ENCODE results near the gene OAF.
"Not testable (repeated sequence)": the region's sequence is repeated elsewhere in the genome, so short reads cannot be mapped to it uniquely, and the experiment has no call there.

The OAF gene

GRCh38 chr11:120210626-120211521 is at the start of gene OAF:
OAF (plus strand) TSS chr11:120211032; CDS start chr11:120211280, 248 bp downstream.
- peak in 47 of 58 donors; percentile 13 to 78 (median 53) for DNase-seq

- no peak for DNase-seq
Observed at GRCh38 chr11:120167659-120168058, 43.2 kb upstream of the OAF start.

GRCh38 chr11:120168108-120168959 is 42.5 kb upstream of the OAF start:
- no peak for DNase-seq

- peak in 50 of 58 donors; percentile 35 to 85 (median 73) for DNase-seq
Observed at GRCh38 chr11:120168960-120169681, 41.7 kb upstream of the OAF start.

GRCh38 chr11:120169981-120170698 is 40.7 kb upstream of the OAF start:
- peak in 1 of 58 donors; percentile 32 for DNase-seq

- no peak for DNase-seq
Observed at GRCh38 chr11:120170741-120171261, 40.0 kb upstream of the OAF start.

- peak in 43 of 58 donors; percentile 17 to 75 (median 47) for DNase-seq
Observed at GRCh38 chr11:120172054-120172911, 38.5 kb upstream of the OAF start.

GRCh38 chr11:120173019-120173705 is 37.7 kb upstream of the OAF start:
- no peak for DNase-seq

- no peak for DNase-seq
Observed at GRCh38 chr11:120173807-120174206, 37.0 kb upstream of the OAF start.

- DNase-seq, result no peak
Observed at GRCh38 chr11:120174866-120175265, 36.0 kb upstream of the OAF start.

GRCh38 chr11:120178561-120179056 is 32.2 kb upstream of the OAF start:
- no peak for DNase-seq

- no peak for DNase-seq
Observed at GRCh38 chr11:120179057-120179672, 31.7 kb upstream of the OAF start.

GRCh38 chr11:120180063-120180462 is 30.8 kb upstream of the OAF start:
- not testable (repeated sequence) for DNase-seq

GRCh38 chr11:120180551-120181232 is 30.1 kb upstream of the OAF start:
- peak in 40 of 58 donors; percentile 27 to 90 (median 56) for DNase-seq

GRCh38 chr11:120181376-120181975 is 29.4 kb upstream of the OAF start:
- no peak for DNase-seq

GRCh38 chr11:120182372-120182771 is 28.5 kb upstream of the OAF start:
- DNase-seq, result peak in 9 of 58 donors; percentile 16 to 76 (median 54)
